ENCODE measurements around the gene ERVW-1. TPM values are rescaled to one million over a fixed set of nuclear protein-coding genes. Genes with fewer than 3 reads are reported as not detected.

Gene ERVW-1
- total RNA-seq, 2 donors from 2014 or later, result not detected

GRCh38 chr7:92423710-92424131, 54.0 kb downstream of the ERVW-1 start:
- H3K9me3 Mint-ChIP-seq, result no peaks in the 10 kb centered on the region
- H3K4me3 Mint-ChIP-seq, result peak overlapping the region; percentile 88
- no peak for ATAC-seq (replicated peaks)
- H3K4me1 Mint-ChIP-seq, result peaks cover 9% of the 10 kb centered on the region
- no peak overlapping the region for H3K27ac Mint-ChIP-seq
- peaks cover 11% of the 10 kb centered on the region for H3K27me3 Mint-ChIP-seq
- no peaks in the 10 kb centered on the region for H3K36me3 Mint-ChIP-seq (ENCODE audit: low read depth)

- H3K9me3 Mint-ChIP-seq, result no peaks in the 10 kb centered on the region
- H3K36me3 Mint-ChIP-seq (ENCODE audit: low read depth), result no peaks in the 10 kb centered on the region
- peaks cover 11% of the 10 kb centered on the region for H3K27me3 Mint-ChIP-seq
- ATAC-seq (replicated peaks), result no peak
- no peak overlapping the region for H3K27ac Mint-ChIP-seq
- H3K4me1 Mint-ChIP-seq, result peaks cover 9% of the 10 kb centered on the region
- H3K4me3 Mint-ChIP-seq, result no peak overlapping the region
These were observed 54.8 kb downstream of the ERVW-1 start for GRCh38 chr7:92422926-92423325.

DNA sequence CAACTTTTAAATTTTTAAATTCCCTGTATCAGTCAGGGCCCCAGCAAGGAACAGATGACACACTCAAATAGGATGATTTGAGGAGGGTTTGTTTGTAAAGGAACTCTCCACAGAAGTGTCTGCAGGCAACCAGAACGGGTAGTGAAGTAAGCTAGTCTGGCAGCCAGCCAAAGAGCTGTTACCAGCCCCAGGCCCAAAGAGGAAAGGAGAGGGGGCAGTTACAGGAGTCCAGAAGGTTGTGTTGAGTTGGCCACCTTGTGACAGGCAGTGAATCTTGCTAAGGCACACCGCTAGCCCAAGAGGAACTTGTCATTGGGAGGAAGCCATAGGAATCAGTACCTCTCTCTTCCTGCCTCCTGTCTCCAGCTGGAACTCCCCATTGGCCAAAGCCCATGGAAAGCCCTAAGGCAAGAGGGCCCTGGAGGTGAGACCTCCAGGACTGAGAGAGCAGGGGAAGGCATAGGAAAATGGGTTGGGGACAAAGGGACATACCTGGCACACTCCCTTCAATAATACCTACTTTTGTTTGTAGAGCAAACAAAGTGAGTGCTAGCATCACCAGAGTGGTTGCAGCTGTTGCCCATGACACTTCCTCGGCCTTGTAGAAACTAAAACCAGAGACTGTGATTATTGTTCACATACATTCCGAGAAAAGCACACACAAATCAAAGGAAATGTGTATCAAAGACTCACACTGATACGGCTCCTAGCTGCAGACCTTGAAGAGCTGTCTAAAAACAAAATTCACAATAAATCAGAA, 55.9 kb downstream of the ERVW-1 start:
- Mint-ChIP-seq H3K9me3 (no peaks in the 10 kb centered on the region), H3K4me3 (no peak overlapping the region), H3K27me3 (peaks cover 8% of the 10 kb centered on the region), H3K36me3 (ENCODE audit: low read depth) (no peaks in the 10 kb centered on the region), H3K27ac (no peak overlapping the region), H3K4me1 (peaks cover 9% of the 10 kb centered on the region)
- ATAC-seq (replicated peaks), result no peak

Other genes starting within 250 kb of the ERVW-1 start
- gene KRIT1, start 232.0 kb downstream of the ERVW-1 start, total RNA-seq, result 10 to 100 TPM; 33.2 to 40.6 TPM
- gene ANKIB1, start 232.0 kb downstream of the ERVW-1 start, total RNA-seq, result 10 to 100 TPM; 38.6 to 39.9 TPM
- gene GATAD1, start 30.5 kb downstream of the ERVW-1 start, total RNA-seq, result 10 to 100 TPM; 16.1 to 24.3 TPM
- 10 to 100 TPM; 10.9 to 12.8 TPM for gene PEX1, start 50.6 kb upstream of the ERVW-1 start, total RNA-seq
- 10 to 100 TPM; 16.7 to 18.9 TPM for gene RBM48, start 50.8 kb upstream of the ERVW-1 start, total RNA-seq
- 10 to 100 TPM; 27.9 to 31.4 TPM for gene FAM133B, start 112.4 kb upstream of the ERVW-1 start, total RNA-seq

All from activated T-helper 17 cell treated with anti-CD3 and anti-CD28 coated beads, Interleukin-2, amount 50 U/mL, for 72 hours (primary cell).